Measurements from ENCODE around the gene CTSS.

CTSS gene

GRCh38 chr1:150761801-150762200 is 3.8 kb downstream of the CTSS start:
- no peak overlapping the region for H3K4me3 ChIP-seq (ENCODE audit: low read depth, low read length)
- no peak for TF ChIP-seq CTCF (IDR thresholded peaks at IDR 0.05; ENCODE audit: borderline replicate concordance, insufficient read depth, low read depth, low read length)

DNA sequence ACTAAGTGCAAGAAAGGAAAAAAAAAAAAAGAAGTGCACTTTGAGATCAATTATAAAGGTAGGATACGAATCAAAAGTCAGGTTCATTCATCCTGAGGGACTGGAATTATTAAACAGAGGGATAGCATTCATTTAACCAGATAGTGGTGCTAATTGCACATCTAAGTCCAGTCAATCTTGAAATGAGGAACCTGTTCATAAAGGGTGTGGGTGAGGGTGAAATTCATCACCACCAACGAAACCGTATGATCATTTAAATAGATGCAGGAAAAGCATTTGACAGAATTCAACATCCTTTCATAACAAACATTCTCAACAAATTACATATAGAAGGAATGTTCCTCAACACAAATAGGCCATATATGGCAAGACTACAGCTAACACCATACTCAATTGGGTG is 5.6 kb downstream of the CTSS start:
- TF ChIP-seq CTCF (IDR thresholded peaks at IDR 0.05; ENCODE audit: borderline replicate concordance, insufficient read depth, low read depth, low read length) = no peak

DNA sequence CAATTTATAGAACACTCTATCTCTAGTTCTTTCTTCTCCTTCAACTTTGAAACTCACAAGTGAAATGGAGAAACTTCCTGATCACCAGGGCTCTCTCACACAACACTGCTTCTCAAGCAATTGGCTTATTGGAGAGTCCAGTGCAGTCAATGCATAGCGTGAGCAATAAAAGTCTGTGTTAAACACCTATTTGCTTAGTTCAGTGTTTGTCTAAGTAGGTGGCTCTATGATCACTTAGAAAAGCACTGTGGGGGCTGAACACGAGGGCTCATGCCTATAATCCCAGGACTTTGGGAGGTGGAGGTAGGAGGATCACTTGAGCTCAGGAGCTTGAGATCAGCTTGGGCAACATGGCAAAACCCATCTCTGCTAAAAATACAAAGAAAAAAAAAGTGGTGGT is 12.2 kb downstream of the CTSS start:
- no peak overlapping the region for H3K4me3 ChIP-seq (ENCODE audit: low read depth, low read length)
- TF ChIP-seq CTCF (IDR thresholded peaks at IDR 0.05; ENCODE audit: borderline replicate concordance, insufficient read depth, low read depth, low read length) = no peak

More for the DNA sequence above, 5.6 kb downstream of the CTSS start:
- H3K4me3 ChIP-seq (ENCODE audit: low read depth, low read length) = no peak overlapping the region

DNA sequence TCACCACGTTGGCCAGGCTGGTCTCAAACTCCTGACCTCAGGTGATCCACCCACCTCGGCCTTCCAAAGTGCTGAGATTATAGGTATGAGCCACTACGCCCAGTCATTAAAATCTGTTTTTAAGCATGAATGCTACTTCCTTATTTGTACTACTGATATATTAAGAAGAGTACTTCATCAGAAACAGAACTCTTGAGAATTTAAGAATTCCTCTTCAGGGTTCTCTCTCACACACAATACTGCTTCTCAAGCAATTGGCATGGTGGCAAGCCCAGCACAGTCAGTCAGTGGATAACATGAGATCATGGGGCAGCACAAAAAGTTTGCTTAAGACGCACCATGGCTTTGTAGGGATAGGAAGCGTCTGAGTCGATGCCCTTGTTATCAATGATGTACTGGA is 14.1 kb downstream of the CTSS start:
- no peak overlapping the region for H3K4me3 ChIP-seq (ENCODE audit: low read depth, low read length)
- TF ChIP-seq CTCF (IDR thresholded peaks at IDR 0.05; ENCODE audit: borderline replicate concordance, insufficient read depth, low read depth, low read length) = no peak

DNA sequence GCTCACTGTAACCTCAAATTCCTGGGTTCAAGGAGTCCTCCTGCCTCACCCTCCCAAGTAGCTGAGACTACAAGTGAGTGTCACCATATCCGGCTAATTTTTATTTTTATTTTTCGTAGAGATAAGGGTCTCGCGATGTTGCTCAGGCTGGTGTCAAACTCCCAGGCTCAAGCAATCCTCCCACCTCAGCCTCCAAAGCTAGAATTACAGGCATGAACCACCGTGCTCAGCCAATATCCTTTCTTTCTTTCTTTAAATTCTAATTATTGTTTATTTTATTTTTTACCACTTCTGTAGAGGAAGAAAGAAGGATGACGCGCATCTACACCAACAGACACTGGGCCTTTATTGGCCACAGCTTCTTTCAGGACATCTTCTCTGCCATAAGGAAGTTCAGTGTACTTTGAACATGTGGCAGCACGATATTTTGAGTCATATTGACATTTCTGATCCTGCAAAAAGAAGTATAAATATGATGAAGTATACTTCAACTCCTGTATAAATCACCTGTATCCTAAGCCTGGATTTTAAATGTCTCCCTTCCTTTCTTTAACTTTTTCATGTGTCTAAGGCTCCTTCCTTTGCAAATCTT is 15.8 kb downstream of the CTSS start:
- H3K4me3 ChIP-seq (ENCODE audit: low read depth, low read length) = no peak overlapping the region
- no peak for TF ChIP-seq CTCF (IDR thresholded peaks at IDR 0.05; ENCODE audit: borderline replicate concordance, insufficient read depth, low read depth, low read length)

GRCh38 chr1:150748878-150749719 is 16.5 kb downstream of the CTSS start:
- no peak for TF ChIP-seq CTCF (IDR thresholded peaks at IDR 0.05; ENCODE audit: borderline replicate concordance, insufficient read depth, low read depth, low read length)
- no peak overlapping the region for H3K4me3 ChIP-seq (ENCODE audit: low read depth, low read length)
